Iris pigment epithelial cell (primary cell): ENCODE results near the gene MCCC2.
A peak's percentile ranks its signal among the peaks of the same experiment; 100 is the strongest.
"Not testable (repeated sequence)": the region's sequence is repeated elsewhere in the genome, so short reads cannot be mapped to it uniquely, and the experiment has no call there.

Experiments used
- DNase-seq: peaks from one replicate; pipeline ENCODE4 v3.0.0-alpha.2; 2011; ENCODE audit warnings: low read depth

Gene MCCC2

GRCh38 chr5:71586941-71587765 is at the start of gene MCCC2:
Gene MCCC2 (plus strand): TSS chr5:71587340. CDS start chr5:71587426, 86 bp downstream.
- DNase-seq: peak; percentile 98

DNA sequence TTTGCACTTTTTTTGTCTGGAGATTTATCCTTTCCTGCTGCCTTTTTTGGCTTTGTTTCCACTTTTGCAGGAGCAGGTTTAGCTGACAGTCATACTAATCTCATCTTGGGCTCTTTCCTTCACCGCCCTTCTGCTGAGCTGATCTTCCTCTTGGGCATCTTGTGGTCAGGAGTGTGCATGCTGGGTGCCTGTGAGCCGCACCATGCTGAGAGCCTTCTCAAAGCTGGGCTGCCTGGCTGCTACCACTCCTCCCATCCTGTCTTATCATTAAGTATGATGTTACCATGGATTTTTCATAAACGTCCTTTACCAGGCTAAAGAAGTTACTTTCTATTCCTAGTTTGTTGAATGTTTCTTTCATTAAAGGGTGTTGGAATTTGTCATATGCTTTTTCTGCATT is 49.5 kb upstream of the MCCC2 start:
- peak; percentile 33 for DNase-seq

DNA sequence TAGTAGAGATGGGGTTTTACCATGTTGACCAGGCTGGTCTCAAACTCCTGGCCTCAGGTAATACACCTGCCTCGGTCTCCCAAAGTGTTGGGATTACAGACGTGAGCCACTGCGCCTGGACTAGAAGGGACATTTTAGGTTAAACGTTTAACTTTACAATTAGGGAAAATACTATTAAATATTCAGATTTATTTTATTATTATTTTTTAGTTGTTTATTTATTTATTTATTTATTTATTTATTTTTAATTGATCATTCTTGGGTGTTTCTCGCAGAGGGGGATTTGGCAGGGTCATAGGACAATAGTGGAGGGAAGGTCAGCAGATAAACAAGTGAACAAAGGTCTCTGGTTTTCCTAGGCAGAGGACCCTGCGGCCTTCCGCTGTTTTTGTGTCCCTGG is 36.3 kb upstream of the MCCC2 start:
- DNase-seq: not testable (repeated sequence)

DNA sequence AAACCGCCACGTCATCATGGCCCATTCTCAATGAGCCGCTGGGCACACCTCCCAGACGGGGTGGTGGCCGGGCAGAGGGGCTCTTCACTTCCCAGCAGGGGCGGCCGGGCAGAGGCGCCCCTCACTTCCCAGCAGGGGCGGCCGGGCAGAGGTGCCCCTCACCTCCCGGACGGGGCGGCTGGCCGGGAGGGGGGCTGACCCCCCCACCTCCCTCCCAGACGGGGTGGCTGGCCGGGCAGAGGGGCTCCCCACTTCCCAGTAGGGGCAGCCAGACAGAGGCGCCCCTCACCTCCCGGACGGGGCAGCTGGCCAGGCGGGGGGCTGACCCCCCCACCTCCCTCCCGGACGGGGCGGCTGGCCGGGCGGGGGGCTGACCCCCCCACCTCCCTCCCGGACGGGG is 35.6 kb upstream of the MCCC2 start:
- not testable (repeated sequence) for DNase-seq

GRCh38 chr5:71552026-71552749 is 35.0 kb upstream of the MCCC2 start:
- DNase-seq: not testable (repeated sequence)

GRCh38 chr5:71563161-71563560 is 24.0 kb upstream of the MCCC2 start:
- DNase-seq: no peak

GRCh38 chr5:71564895-71565294 is 22.2 kb upstream of the MCCC2 start:
- DNase-seq: no peak

GRCh38 chr5:71569748-71570509 is 17.2 kb upstream of the MCCC2 start:
- no peak for DNase-seq

GRCh38 chr5:71571811-71572210 is 15.3 kb upstream of the MCCC2 start:
- DNase-seq: not testable (repeated sequence)

- no peak for DNase-seq
Measured at GRCh38 chr5:71573591-71573990, 13.5 kb upstream of the MCCC2 start.

DNA sequence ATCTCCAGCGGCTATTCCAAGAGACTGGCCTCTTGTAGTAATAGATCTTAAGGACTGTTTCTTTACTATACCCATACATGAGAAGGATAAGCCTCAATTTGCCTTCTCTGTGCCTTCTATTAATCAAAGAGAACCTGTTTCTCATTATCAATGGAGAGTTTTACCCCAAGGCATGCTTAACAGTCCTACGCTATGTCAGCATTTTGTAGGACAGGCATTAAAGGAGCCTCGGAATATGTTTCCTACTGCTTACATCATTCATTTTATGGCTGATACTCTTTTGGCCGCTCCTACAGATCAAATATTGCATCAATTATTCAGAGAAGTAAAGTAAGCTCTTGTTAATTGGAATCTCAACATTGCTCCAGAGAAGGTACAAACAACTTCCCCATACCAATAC is 11.6 kb upstream of the MCCC2 start:
- not testable (repeated sequence) for DNase-seq

GRCh38 chr5:71576241-71576640 is 10.9 kb upstream of the MCCC2 start:
- no peak for DNase-seq

DNA sequence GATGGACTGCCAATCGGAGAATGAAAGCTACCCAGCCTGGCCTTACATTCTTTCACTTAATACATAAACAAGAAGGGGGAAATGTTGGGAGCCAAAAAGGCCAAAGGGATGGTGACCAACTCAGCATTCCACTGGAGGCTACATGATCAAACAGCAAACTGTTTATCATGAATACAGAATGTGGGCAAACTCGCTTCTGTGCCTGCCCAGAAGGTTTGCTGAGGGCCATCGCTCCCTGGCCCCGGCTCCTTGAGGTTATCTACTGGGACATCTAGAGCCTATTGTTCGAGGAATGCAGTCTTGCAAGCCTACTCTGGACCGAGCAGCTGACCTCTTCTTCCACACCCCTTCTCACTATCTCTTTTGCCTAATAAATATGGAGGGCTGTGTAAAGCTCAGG is 9.3 kb upstream of the MCCC2 start:
- not testable (repeated sequence) for DNase-seq

DNA sequence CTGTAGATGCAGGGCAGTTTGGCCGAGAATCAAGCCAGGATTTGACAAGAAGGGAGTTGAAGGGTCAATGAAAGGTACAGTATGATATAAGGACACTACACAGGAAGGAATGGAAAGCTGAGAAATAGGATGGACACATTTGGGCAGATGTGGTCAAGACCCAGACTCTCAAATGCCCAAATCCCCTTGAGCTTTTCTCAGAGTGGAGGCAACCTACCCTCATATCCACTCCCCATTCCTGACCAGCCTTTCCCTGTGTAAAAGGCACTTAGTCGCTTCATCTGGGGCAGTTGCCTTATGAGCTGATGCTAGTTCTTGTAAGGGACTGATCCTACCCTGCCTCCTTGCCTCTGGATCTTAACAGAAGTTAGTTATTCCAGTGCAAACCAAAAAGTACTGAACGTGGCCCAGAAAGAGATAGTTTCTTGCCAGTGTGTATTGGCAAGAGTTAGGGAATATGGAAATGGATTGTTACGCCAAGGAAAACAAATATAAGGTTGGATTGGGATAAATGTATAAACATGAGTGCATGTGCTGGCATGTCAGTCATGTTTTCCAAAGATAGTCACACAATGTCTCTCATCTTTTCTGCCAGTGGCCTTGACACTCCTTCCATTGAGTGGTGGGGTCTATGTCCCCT is 4.1 kb upstream of the MCCC2 start:
- no peak for DNase-seq

- peak; percentile 49 for DNase-seq
Measured at GRCh38 chr5:71586052-71586940, 844 bp upstream of the MCCC2 start.

DNA sequence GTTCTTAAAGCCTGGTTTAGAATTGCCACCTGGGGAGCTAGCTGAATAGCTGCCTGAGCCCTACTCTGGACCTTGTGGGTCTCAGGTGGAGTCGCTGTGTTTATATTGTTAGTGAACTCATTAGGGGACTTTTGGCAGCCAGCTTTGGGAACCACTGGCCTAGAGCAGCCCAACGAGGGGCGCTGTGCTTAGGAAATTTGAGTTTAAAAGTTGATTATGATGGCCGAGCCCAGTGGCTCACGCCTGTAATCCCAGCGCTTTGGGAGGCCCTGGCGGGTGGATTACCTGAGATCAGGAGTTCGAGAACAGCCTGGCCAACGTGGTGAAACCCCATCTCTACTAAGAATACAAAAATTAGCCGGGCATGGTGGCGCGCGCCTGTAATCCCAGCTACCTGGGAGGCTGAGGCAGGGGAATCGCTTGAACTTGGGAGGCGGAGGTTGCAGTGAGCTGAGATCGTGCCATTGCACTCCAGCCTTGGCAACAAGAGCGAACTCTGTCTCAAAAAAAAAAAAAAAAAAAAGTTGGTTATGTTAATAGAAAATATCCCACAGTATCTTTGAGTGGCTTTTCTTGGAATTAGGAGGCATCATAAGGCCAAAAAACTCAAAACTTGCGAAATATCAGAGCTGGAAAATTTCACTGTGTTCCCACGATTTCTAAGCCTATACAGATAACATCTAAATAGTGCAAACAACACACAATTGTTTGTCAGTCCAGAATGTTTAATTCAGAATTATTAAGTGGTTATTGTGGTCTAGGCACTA is 809 bp downstream of the MCCC2 start:
- no peak for DNase-seq

DNA sequence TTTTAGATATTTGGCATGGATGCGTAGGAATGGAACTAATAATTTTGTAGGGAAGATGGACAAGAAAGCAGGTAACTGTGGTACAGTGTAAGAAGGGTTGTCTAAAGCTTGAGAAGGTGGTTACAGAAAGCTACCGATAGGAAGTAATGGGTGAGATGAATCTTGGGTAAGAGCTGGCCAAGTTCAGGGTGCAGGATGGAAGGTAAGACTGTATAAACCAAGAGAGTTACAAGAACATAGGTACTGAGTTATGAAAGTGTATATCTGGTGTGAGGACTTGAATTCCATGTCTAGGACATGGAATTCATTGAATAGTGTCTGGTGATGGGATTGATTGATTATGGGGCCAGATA is 1.4 kb downstream of the MCCC2 start:
- DNase-seq: no peak

- no peak for DNase-seq
Measured at GRCh38 chr5:71589903-71590302, 2.8 kb downstream of the MCCC2 start.

DNA sequence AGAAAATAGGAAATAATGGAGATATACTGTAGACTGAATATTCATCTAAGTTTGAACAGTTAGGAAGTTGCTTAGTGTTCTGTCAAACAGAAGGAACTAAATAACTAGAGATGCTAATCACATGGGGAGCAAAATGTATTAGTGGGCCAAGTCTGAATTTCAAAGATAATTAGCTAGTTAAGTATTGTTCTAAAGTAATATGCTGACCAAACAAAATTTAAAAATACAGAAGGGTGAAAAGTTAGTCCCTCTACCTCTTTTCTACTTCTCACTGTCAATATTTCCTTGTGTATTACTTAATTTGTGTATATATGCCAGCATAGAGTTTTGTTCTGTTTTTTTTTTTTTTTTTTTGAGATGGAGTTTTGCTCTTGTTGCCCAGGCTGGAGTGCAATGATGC is 4.0 kb downstream of the MCCC2 start:
- DNase-seq: no peak

GRCh38 chr5:71596169-71596568 is 9.0 kb downstream of the MCCC2 start:
- peak; percentile 41 for DNase-seq
